ENCODE data around the gene PARVG. TPM values are rescaled to one million over a fixed set of nuclear protein-coding genes. Genes with fewer than 3 reads are reported as not detected.

Gene PARVG
- total and polyA plus RNA-seq, 9 of the 15 experiments (the other 6 are each of a cell fraction or from before 2014, with no cell fraction given): 0.35 TPM; not detected in 8

DNA sequence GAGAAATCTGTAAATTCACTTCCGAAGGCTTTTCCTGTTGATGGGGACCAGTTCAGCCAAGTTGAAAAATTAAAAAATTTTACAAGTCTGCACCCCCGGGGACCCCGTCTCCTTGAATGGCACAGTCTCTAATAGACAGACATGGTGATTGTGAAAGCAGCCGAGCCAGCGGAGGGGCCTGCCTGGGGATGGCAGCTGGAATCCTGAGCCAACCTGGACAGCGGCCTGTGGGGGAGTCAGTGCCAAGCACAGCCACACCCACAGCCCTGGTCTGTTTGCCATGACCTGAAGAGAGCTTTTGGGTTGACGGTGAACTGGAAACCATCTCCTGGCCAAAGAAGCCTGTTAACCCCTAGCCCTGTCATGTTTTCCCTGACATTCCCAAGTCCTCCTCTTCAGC, 64.7 kb downstream of the PARVG start:
- FAIRE-seq: no peak
- H3K4me1 ChIP-seq (replicated peaks in 1 of 2; ENCODE audit: control insufficient read depth in 2 of 2, insufficient read depth in 2 of 2, low read length in 2 of 2): no peaks in the 10 kb centered on the region
- H3K79me2 ChIP-seq (ENCODE audit: control insufficient read depth, insufficient read depth, low read length): no peaks in the 10 kb centered on the region
- no peaks in the 10 kb centered on the region for H4K20me1 ChIP-seq (replicated peaks; ENCODE audit: control insufficient read depth, insufficient read depth, low read length)
- no peaks in the 10 kb centered on the region for H3K36me3 ChIP-seq (ENCODE audit: control insufficient read depth, insufficient read depth, low read length)
- intact Hi-C loops (cut with micrococcal nuclease): no loop called here
- POLR2A ChIA-PET: interaction anchor here (0.7 to 0.9 kb wide), 2 partner anchors 17 to 100 kb away, joined by 3 to 4 read pairs; no protein-coding TSS in a partner anchor
- in situ Hi-C loops (cut with MboI): no loop called here
- no peak overlapping the region for H2AFZ ChIP-seq (ENCODE audit: low read depth, low read length)
- no peak for ATAC-seq
- BruUV-seq (replicated peaks): no TSS peak
- no peak overlapping the region for H3K9ac ChIP-seq (ENCODE audit: insufficient read depth in 1 of 2, low read depth in 2 of 2, low read length in 2 of 2)
- H3K27ac ChIP-seq (ENCODE audit: extremely low read depth, low read depth, low read length): no peak overlapping the region
- CTCF ChIA-PET (ENCODE audit: low intra/inter-chr PET ratio): no interaction called here
- no peaks in the 10 kb centered on the region for H3K9me1 ChIP-seq (ENCODE audit: control insufficient read depth, insufficient read depth, low read length)
- no peak overlapping the region for H3K4me3 ChIP-seq
- WGBS (ENCODE audit: insufficient coverage, low coverage, missing lambda C conversion rate): 0% methylated on average over 4 of the region's 7 CpGs
- H3K27me3 ChIP-seq (ENCODE audit: control insufficient read depth in 2 of 2, insufficient read depth in 2 of 2, low read length in 2 of 2): peaks cover 0 to 4% of the 10 kb centered on the region in 2 experiments; a peak in 1 of 5 replicates
- no peak for DNase-seq (ENCODE audit: extremely low read depth in 1 of 4, low spot score in 3 of 4)
- H3K4me2 ChIP-seq (ENCODE audit: insufficient read depth, low read length): no peak overlapping the region
- no peaks in the 10 kb centered on the region for H3K9me3 ChIP-seq (replicated peaks; ENCODE audit: control insufficient read depth, insufficient read depth, low read depth, low read length)
- no peak for TF ChIP-seq GABPB2 (CRISPR knock-in tag; conservative IDR thresholded peaks at IDR 0.05)
- no peak for TF ChIP-seq MEF2A (IDR thresholded peaks at IDR 0.05; ENCODE audit: control insufficient read depth, low read depth, low read length)
- TF ChIP-seq ZNF197 (CRISPR knock-in tag; IDR thresholded peaks at IDR 0.05; ENCODE audit: low read depth): no peak
- TF ChIP-seq, protein P1, sequence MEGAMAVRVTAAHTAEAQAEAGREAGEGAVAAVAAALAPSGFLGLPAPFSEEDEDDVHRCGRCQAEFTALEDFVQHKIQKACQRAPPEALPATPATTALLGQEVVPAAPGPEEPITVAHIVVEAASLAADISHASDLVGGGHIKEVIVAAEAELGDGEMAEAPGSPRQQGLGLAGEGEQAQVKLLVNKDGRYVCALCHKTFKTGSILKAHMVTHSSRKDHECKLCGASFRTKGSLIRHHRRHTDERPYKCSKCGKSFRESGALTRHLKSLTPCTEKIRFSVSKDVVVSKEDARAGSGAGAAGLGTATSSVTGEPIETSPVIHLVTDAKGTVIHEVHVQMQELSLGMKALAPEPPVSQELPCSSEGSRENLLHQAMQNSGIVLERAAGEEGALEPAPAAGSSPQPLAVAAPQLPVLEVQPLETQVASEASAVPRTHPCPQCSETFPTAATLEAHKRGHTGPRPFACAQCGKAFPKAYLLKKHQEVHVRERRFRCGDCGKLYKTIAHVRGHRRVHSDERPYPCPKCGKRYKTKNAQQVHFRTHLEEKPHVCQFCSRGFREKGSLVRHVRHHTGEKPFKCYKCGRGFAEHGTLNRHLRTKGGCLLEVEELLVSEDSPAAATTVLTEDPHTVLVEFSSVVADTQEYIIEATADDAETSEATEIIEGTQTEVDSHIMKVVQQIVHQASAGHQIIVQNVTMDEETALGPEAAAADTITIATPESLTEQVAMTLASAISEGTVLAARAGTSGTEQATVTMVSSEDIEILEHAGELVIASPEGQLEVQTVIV (CRISPR knock-in tag; IDR thresholded peaks at IDR 0.05; ENCODE audit: borderline replicate concordance): no peak
- no peak for TF ChIP-seq SUPT5H (IDR thresholded peaks at IDR 0.05)
- TF ChIP-seq ZC3H8 (IDR thresholded peaks at IDR 0.05): no peak
- TF ChIP-seq MEF2D (tag; conservative IDR thresholded peaks at IDR 0.05; ENCODE audit: low read depth): no peak
- TF ChIP-seq ZNF134 (CRISPR knock-in tag; conservative IDR thresholded peaks at IDR 0.05): no peak
- no peak for TF ChIP-seq E2F4 (CRISPR knock-in tag; IDR thresholded peaks at IDR 0.05; ENCODE audit: low read depth)
- no peak for TF ChIP-seq ZNF77 (CRISPR knock-in tag; IDR thresholded peaks at IDR 0.05)
- TF ChIP-seq IFI16 (CRISPR knock-in tag; IDR thresholded peaks at IDR 0.05): no peak
- TF ChIP-seq, protein P2, sequence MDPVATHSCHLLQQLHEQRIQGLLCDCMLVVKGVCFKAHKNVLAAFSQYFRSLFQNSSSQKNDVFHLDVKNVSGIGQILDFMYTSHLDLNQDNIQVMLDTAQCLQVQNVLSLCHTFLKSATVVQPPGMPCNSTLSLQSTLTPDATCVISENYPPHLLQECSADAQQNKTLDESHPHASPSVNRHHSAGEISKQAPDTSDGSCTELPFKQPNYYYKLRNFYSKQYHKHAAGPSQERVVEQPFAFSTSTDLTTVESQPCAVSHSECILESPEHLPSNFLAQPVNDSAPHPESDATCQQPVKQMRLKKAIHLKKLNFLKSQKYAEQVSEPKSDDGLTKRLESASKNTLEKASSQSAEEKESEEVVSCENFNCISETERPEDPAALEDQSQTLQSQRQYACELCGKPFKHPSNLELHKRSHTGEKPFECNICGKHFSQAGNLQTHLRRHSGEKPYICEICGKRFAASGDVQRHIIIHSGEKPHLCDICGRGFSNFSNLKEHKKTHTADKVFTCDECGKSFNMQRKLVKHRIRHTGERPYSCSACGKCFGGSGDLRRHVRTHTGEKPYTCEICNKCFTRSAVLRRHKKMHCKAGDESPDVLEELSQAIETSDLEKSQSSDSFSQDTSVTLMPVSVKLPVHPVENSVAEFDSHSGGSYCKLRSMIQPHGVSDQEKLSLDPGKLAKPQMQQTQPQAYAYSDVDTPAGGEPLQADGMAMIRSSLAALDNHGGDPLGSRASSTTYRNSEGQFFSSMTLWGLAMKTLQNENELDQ (CRISPR knock-in tag; IDR thresholded peaks at IDR 0.05; ENCODE audit: borderline replicate concordance): no peak
- no peak for TF ChIP-seq DNMT1 (IDR thresholded peaks at IDR 0.05)
- TF ChIP-seq, protein P3, sequence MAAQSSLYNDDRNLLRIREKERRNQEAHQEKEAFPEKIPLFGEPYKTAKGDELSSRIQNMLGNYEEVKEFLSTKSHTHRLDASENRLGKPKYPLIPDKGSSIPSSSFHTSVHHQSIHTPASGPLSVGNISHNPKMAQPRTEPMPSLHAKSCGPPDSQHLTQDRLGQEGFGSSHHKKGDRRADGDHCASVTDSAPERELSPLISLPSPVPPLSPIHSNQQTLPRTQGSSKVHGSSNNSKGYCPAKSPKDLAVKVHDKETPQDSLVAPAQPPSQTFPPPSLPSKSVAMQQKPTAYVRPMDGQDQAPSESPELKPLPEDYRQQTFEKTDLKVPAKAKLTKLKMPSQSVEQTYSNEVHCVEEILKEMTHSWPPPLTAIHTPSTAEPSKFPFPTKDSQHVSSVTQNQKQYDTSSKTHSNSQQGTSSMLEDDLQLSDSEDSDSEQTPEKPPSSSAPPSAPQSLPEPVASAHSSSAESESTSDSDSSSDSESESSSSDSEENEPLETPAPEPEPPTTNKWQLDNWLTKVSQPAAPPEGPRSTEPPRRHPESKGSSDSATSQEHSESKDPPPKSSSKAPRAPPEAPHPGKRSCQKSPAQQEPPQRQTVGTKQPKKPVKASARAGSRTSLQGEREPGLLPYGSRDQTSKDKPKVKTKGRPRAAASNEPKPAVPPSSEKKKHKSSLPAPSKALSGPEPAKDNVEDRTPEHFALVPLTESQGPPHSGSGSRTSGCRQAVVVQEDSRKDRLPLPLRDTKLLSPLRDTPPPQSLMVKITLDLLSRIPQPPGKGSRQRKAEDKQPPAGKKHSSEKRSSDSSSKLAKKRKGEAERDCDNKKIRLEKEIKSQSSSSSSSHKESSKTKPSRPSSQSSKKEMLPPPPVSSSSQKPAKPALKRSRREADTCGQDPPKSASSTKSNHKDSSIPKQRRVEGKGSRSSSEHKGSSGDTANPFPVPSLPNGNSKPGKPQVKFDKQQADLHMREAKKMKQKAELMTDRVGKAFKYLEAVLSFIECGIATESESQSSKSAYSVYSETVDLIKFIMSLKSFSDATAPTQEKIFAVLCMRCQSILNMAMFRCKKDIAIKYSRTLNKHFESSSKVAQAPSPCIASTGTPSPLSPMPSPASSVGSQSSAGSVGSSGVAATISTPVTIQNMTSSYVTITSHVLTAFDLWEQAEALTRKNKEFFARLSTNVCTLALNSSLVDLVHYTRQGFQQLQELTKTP (IDR thresholded peaks at IDR 0.05; ENCODE audit: low read depth in 1 of 2, partially characterized antibody in 2 of 2): no peak

Data from K562 (cell line).